Measurements from ENCODE around the gene LAMC2. TPM values are rescaled to one million over a fixed set of nuclear protein-coding genes. Genes with fewer than 3 reads are reported as not detected.

The LAMC2 gene
- total and polyA plus RNA-seq, 2 donors from 2014 or later = 4.0 to 89.0 TPM

DNA sequence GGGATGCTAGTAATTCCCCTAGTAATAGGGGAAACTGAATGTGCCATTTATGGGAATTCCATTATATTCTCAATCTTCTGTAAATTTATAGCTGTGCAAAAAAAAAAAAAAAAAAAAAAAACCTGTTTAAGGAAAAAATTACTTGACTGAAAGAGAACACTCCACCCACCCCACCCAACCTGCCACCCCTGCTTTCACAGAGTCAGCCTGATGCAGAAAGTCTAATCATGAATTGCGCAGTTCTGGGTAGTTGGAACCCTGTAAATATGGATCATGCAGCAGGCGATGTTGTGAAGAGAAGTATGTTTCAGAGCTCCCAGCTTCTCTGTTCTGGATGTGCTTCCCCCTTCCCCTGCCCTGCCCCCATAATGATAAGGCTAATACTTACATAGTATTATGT is 19.6 kb upstream of the LAMC2 start:
- FAIRE-seq (no peak), DNase-seq (no peak)
- Histone ChIP-seq H3K4me1 (ENCODE audit: control insufficient read depth in 2 of 3, insufficient read depth in 2 of 3, low read depth in 1 of 3, low read length in 3 of 3) (no peaks in the 10 kb centered on the region), H3K36me3 (ENCODE audit: control insufficient read depth in 2 of 3, insufficient read depth in 3 of 3, low read length in 3 of 3) (no peaks in the 10 kb centered on the region), H3K27me3 (ENCODE audit: control insufficient read depth, insufficient read depth, low read length) (no peaks in the 10 kb centered on the region), H3K27ac (ENCODE audit: low read depth in 2 of 2, low read length in 2 of 2) (no peak overlapping the region), H3K9ac (ENCODE audit: low read length in 3 of 3) (no peak overlapping the region), H3K9me3 (ENCODE audit: control insufficient read depth in 2 of 3, insufficient read depth in 1 of 3, low read length in 3 of 3) (no peaks in the 10 kb centered on the region), H3K4me3 (ENCODE audit: low read length in 3 of 3) (no peak overlapping the region)
- TF ChIP-seq CTCF (IDR thresholded peaks at IDR 0.05; ENCODE audit: borderline replicate concordance, extremely low read depth, insufficient read depth) = no peak
- intact Hi-C loops (cut with DNase I) = no loop called here

GRCh38 chr1:183167676-183168075 is 18.4 kb upstream of the LAMC2 start:
- DNase-seq = no peak
- Histone ChIP-seq H3K9ac (ENCODE audit: low read length in 3 of 3) (no peak overlapping the region), H3K9me3 (ENCODE audit: control insufficient read depth in 2 of 3, insufficient read depth in 1 of 3, low read length in 3 of 3) (no peaks in the 10 kb centered on the region), H3K4me1 (ENCODE audit: control insufficient read depth in 2 of 3, insufficient read depth in 2 of 3, low read depth in 1 of 3, low read length in 3 of 3) (no peaks in the 10 kb centered on the region), H3K36me3 (ENCODE audit: control insufficient read depth in 2 of 3, insufficient read depth in 3 of 3, low read length in 3 of 3) (no peaks in the 10 kb centered on the region), H3K4me3 (ENCODE audit: low read length in 3 of 3) (no peak overlapping the region), H3K27me3 (ENCODE audit: control insufficient read depth, insufficient read depth, low read length) (no peaks in the 10 kb centered on the region), H3K27ac (ENCODE audit: low read depth in 2 of 2, low read length in 2 of 2) (no peak overlapping the region)
- no peak for TF ChIP-seq CTCF (IDR thresholded peaks at IDR 0.05; ENCODE audit: borderline replicate concordance, extremely low read depth, insufficient read depth)
- intact Hi-C loops (cut with DNase I) = no loop called here
- no peak for FAIRE-seq

DNA sequence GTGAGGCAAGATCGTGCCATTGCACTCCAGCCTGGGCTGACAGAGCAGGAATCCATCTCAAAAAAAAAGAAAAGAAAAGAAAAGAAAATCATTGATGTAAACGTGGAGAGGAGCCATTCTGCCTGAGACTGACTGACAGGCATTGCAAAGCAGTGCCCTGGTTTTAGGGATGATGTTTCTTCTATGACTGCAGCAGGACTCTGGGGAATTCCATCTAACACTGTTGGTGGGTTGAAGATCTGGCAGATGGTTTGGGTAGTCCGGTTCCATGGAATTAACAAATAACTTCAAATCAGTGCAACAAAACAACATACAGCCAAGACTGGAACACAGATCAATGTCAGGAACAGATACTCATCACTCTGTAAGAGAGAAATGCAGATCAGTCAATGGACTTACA is 17.8 kb upstream of the LAMC2 start:
- Histone ChIP-seq H3K4me1 (ENCODE audit: control insufficient read depth in 2 of 3, insufficient read depth in 2 of 3, low read depth in 1 of 3, low read length in 3 of 3) (no peaks in the 10 kb centered on the region), H3K27ac (ENCODE audit: low read depth in 2 of 2, low read length in 2 of 2) (no peak overlapping the region), H3K27me3 (ENCODE audit: control insufficient read depth, insufficient read depth, low read length) (no peaks in the 10 kb centered on the region), H3K4me3 (ENCODE audit: low read length in 3 of 3) (no peak overlapping the region), H3K9me3 (ENCODE audit: control insufficient read depth in 2 of 3, insufficient read depth in 1 of 3, low read length in 3 of 3) (no peaks in the 10 kb centered on the region), H3K36me3 (ENCODE audit: control insufficient read depth in 2 of 3, insufficient read depth in 3 of 3, low read length in 3 of 3) (no peaks in the 10 kb centered on the region), H3K9ac (ENCODE audit: low read length in 3 of 3) (no peak overlapping the region)
- FAIRE-seq = no peak
- no peak for DNase-seq
- intact Hi-C loops (cut with DNase I) = no loop called here
- TF ChIP-seq CTCF (IDR thresholded peaks at IDR 0.05; ENCODE audit: borderline replicate concordance, extremely low read depth, insufficient read depth) = no peak

GRCh38 chr1:183173828-183174227 is 12.2 kb upstream of the LAMC2 start:
- Histone ChIP-seq H3K9me3 (ENCODE audit: control insufficient read depth in 2 of 3, insufficient read depth in 1 of 3, low read length in 3 of 3) (no peaks in the 10 kb centered on the region), H3K9ac (ENCODE audit: low read length in 3 of 3) (no peak overlapping the region), H3K27me3 (ENCODE audit: control insufficient read depth, insufficient read depth, low read length) (no peaks in the 10 kb centered on the region), H3K27ac (ENCODE audit: low read depth in 2 of 2, low read length in 2 of 2) (no peak overlapping the region), H3K4me1 (ENCODE audit: control insufficient read depth in 2 of 3, insufficient read depth in 2 of 3, low read depth in 1 of 3, low read length in 3 of 3) (no peaks in the 10 kb centered on the region), H3K4me3 (ENCODE audit: low read length in 3 of 3) (no peak overlapping the region), H3K36me3 (ENCODE audit: control insufficient read depth in 2 of 3, insufficient read depth in 3 of 3, low read length in 3 of 3) (no peaks in the 10 kb centered on the region)
- no peak for TF ChIP-seq CTCF (IDR thresholded peaks at IDR 0.05; ENCODE audit: borderline replicate concordance, extremely low read depth, insufficient read depth)
- intact Hi-C loops (cut with DNase I) = no loop called here
- FAIRE-seq (no peak), DNase-seq (peak in 1 of 5 donors; percentile 20)
